PC-9 (cell line): Measurements from ENCODE around the gene STK32A. TPM values are rescaled to one million over a fixed set of nuclear protein-coding genes. Genes with fewer than 3 reads are reported as not detected.

Source experiments
- BruUV-seq: library from RNA; stranded (reverse); fragments of 400-500 nt; replicated peaks from 2 replicates; lab custom pipeline; 2021; lab: Mats Ljungman, UMichigan
- CTCF ChIA-PET: fragments of 300-600 bp; sonication (Branson Sonifier 250); formaldehyde crosslinking; loops from one replicate; lab custom pipeline; 2022; ENCODE audit warnings: antibody characterized with exemption; lab: Charles Lee
- POLR2A ChIA-PET: fragments of 300-600 bp; sonication (Branson Sonifier 250); formaldehyde crosslinking; loops from one replicate; lab custom pipeline; 2022; ENCODE audit warnings: antibody characterized with exemption; ENCODE audit not compliant: unreplicated experiment; lab: Charles Lee
- DNase-seq, 2 experiments: peaks; one replicate each; pipeline versions ENCODE4 v3.0.0 to v3.0.0-alpha.2; 2015 to 2022; ENCODE audit warnings: mixed read lengths in 1 of 2
- H2AFZ ChIP-seq: fragments of 200-600 bp; sonication (generic); 2 replicates; pipeline ENCODE4 v1.8.1; 2017; ENCODE audit warnings: antibody characterized with exemption
- H3F3A ChIP-seq: fragments of 200-600 bp; sonication (generic); 2 replicates; pipeline ENCODE4 v1.8.1; 2017; ENCODE audit warnings: antibody characterized with exemption, mild to moderate bottlenecking, low read depth; ENCODE audit not compliant: insufficient read depth
- H3K27ac ChIP-seq: fragments of 200-600 bp; sonication (generic); 2 replicates; pipeline ENCODE4 v1.6.1; 2016; ENCODE audit warnings: mixed run types
- H3K27me3 ChIP-seq: fragments of 200-600 bp; sonication (generic); 2 replicates; pipeline ENCODE4 v1.6.1; 2016; ENCODE audit warnings: low read depth, mixed run types; ENCODE audit not compliant: insufficient read depth
- H3K36me3 ChIP-seq: fragments of 200-600 bp; sonication (generic); 2 replicates; pipeline ENCODE4 v1.6.1; 2016; ENCODE audit warnings: low read depth, mixed run types
- H3K4me1 ChIP-seq: fragments of 200-600 bp; sonication (generic); replicated peaks from 2 replicates; pipeline ENCODE4 v1.6.1; 2016; ENCODE audit warnings: mixed run types; ENCODE audit not compliant: insufficient read depth
- H3K4me2 ChIP-seq: fragments of 200-600 bp; sonication (generic); 2 replicates; pipeline ENCODE4 v1.6.1; 2017; ENCODE audit warnings: mixed run types
- H3K4me3 ChIP-seq: fragments of 200-600 bp; sonication (generic); 2 replicates; pipeline ENCODE4 v1.6.1; 2016; ENCODE audit warnings: mixed run types
- H3K79me2 ChIP-seq: fragments of 200-600 bp; sonication (generic); 2 replicates; pipeline ENCODE4 v1.6.1; 2017; ENCODE audit warnings: low read depth, mixed run types
- H3K9me2 ChIP-seq: fragments of 200-600 bp; sonication (generic); 2 replicates; pipeline ENCODE4 v1.8.1; 2017; ENCODE audit warnings: mild to moderate bottlenecking; ENCODE audit not compliant: insufficient read depth
- H3K9me3 ChIP-seq: fragments of 200-600 bp; sonication (generic); 2 replicates; pipeline ENCODE4 v1.8.1; 2016; ENCODE audit warnings: low read depth; ENCODE audit not compliant: insufficient read depth
- H4K20me1 ChIP-seq: fragments of 200-600 bp; sonication (generic); 2 replicates; pipeline ENCODE4 v1.8.1; 2017; ENCODE audit not compliant: insufficient read depth
- CTCF ChIP-seq: fragments of 200-600 bp; sonication (generic); conservative IDR thresholded peaks from 2 replicates; pipeline ENCODE4 v1.6.1; 2017; ENCODE audit warnings: mixed run types, antibody characterized with exemption, mild to moderate bottlenecking, moderate library complexity
- EZH2 ChIP-seq: fragments of 200-600 bp; sonication (generic); IDR thresholded peaks from 2 replicates; pipeline ENCODE4 v1.8.0; 2017; ENCODE audit warnings: antibody characterized with exemption, low read depth
- intact Hi-C: fragments of 100-400 bp; cut with micrococcal nuclease; formaldehyde crosslinking; loops from one replicate; pipeline ENCODE4 v1.10.0; 2022; ENCODE audit not compliant: unreplicated experiment
- total RNA-seq: library from RNA; stranded (reverse); gene quantifications from 2 replicates; pipeline ENCODE4 v1.2.3, GENCODE V29; 2021

The STK32A gene
- total RNA-seq, 1 experiment from 2014 or later: not detected

- Histone ChIP-seq H3K79me2 (no peaks in the 10 kb centered on the region), H3K27me3 (no peaks in the 10 kb centered on the region), H3K4me2 (no peak overlapping the region), H3K27ac (no peak overlapping the region), H4K20me1 (no peaks in the 10 kb centered on the region), H3F3A (no peaks in the 10 kb centered on the region), H3K4me3 (no peak overlapping the region), H3K9me3 (no peaks in the 10 kb centered on the region), H3K4me1 (no peaks in the 10 kb centered on the region), H3K36me3 (no peaks in the 10 kb centered on the region), H3K9me2 (no peaks in the 10 kb centered on the region), H2AFZ (no peak overlapping the region)
- ChIA-PET CTCF (no interaction called here), POLR2A (no interaction called here)
- intact Hi-C loops: no loop called here
- no peak for DNase-seq
- TF ChIP-seq EZH2 (no peak), CTCF (no peak)
- BruUV-seq: no TSS peak
Measured at GRCh38 chr5:147317978-147318684, 83.3 kb downstream of the STK32A start.

GRCh38 chr5:147321569-147321968 lies 86.7 kb downstream of the STK32A start:
- Histone ChIP-seq H3F3A (no peaks in the 10 kb centered on the region), H3K27ac (no peak overlapping the region), H2AFZ (no peak overlapping the region), H3K4me1 (no peaks in the 10 kb centered on the region), H3K9me3 (no peaks in the 10 kb centered on the region), H3K9me2 (no peaks in the 10 kb centered on the region), H4K20me1 (no peaks in the 10 kb centered on the region), H3K4me3 (no peak overlapping the region), H3K27me3 (no peaks in the 10 kb centered on the region), H3K4me2 (no peak overlapping the region), H3K36me3 (no peaks in the 10 kb centered on the region), H3K79me2 (no peaks in the 10 kb centered on the region)
- ChIA-PET POLR2A (no interaction called here), CTCF (no interaction called here)
- BruUV-seq: no TSS peak
- intact Hi-C loops: no loop called here
- DNase-seq: no peak
- TF ChIP-seq CTCF: no peak
- TF ChIP-seq EZH2: no peak

- POLR2A ChIA-PET: no interaction called here
- TF ChIP-seq CTCF: no peak
- no peak for TF ChIP-seq EZH2
- Histone ChIP-seq H3K9me3 (no peaks in the 10 kb centered on the region), H3K36me3 (no peaks in the 10 kb centered on the region), H3K79me2 (no peaks in the 10 kb centered on the region), H3K4me1 (no peaks in the 10 kb centered on the region), H3F3A (no peaks in the 10 kb centered on the region), H4K20me1 (no peaks in the 10 kb centered on the region), H3K27ac (no peak overlapping the region), H2AFZ (no peak overlapping the region), H3K27me3 (no peaks in the 10 kb centered on the region), H3K4me2 (no peak overlapping the region), H3K4me3 (no peak overlapping the region), H3K9me2 (no peaks in the 10 kb centered on the region)
- intact Hi-C loops: no loop called here
- CTCF ChIA-PET: interaction anchor here (0.6 kb wide), 1 partner anchor 363 kb away, joined by 5 read pairs; no protein-coding TSS in a partner anchor
- no peak for DNase-seq
- no TSS peak for BruUV-seq
Measured at GRCh38 chr5:147327421-147327820, 92.6 kb downstream of the STK32A start.
